ENCODE measurements around the gene REG4.

Gene REG4

GRCh38 chr1:119771016-119771415 is 40.2 kb downstream of the REG4 start:
- no peak for DNase-seq (ENCODE audit: extremely low spot score)
- POLR2A ChIA-PET = interaction anchor here (0.6 kb wide), 1 partner anchor 47 kb away, joined by 3 read pairs; no protein-coding TSS in a partner anchor
- CTCF ChIA-PET = interaction anchor here (1.0 kb wide), 1 partner anchor 38 kb away, joined by 4 read pairs; no protein-coding TSS in a partner anchor
- TF ChIP-seq CTCF (IDR thresholded peaks at IDR 0.05; ENCODE audit: control extremely low read depth, extremely low read depth, low read depth, missing control alignments) = no peak

GRCh38 chr1:119768778-119769177 is 42.5 kb downstream of the REG4 start, which contains the start of gene HMGCS2:
Gene HMGCS2, minus strand, starts transcription at chr1:119768905. Its CDS starts 61 bp downstream, at chr1:119768844.
- no peak for DNase-seq (ENCODE audit: extremely low spot score)
- ChIA-PET CTCF (interaction anchor here (5.4 kb wide), 1 partner anchor 24 kb away, joined by 23 read pairs; no protein-coding TSS in a partner anchor), POLR2A (no interaction called here)
- no peak for TF ChIP-seq CTCF (IDR thresholded peaks at IDR 0.05; ENCODE audit: control extremely low read depth, extremely low read depth, low read depth, missing control alignments)

GRCh38 chr1:119767486-119767885 is 43.8 kb downstream of the REG4 start:
- CTCF ChIA-PET = interaction anchor here (5.4 kb wide), 1 partner anchor 23 kb away, joined by 23 read pairs; no protein-coding TSS in a partner anchor
- POLR2A ChIA-PET = no interaction called here

GRCh38 chr1:119766374-119766794 is 44.9 kb downstream of the REG4 start:
- TF ChIP-seq CTCF (IDR thresholded peaks at IDR 0.05; ENCODE audit: control extremely low read depth, extremely low read depth, low read depth, missing control alignments) = no peak
- POLR2A ChIA-PET = no interaction called here
- no peak for DNase-seq (ENCODE audit: extremely low spot score)
- CTCF ChIA-PET = interaction anchor here (5.4 kb wide), 1 partner anchor 22 kb away, joined by 23 read pairs; no protein-coding TSS in a partner anchor

More at GRCh38 chr1:119767486-119767885, 43.8 kb downstream of the REG4 start:
- no peak for TF ChIP-seq CTCF (IDR thresholded peaks at IDR 0.05; ENCODE audit: control extremely low read depth, extremely low read depth, low read depth, missing control alignments)
- no peak for DNase-seq (ENCODE audit: extremely low spot score)

GRCh38 chr1:119764220-119764619 is 47.0 kb downstream of the REG4 start:
- DNase-seq (ENCODE audit: extremely low spot score) = no peak
- CTCF ChIA-PET = interaction anchor here (1.1 kb wide), 2 partner anchors 12 to 19 kb away, joined by 3 to 5 read pairs; no protein-coding TSS in a partner anchor
- POLR2A ChIA-PET = no interaction called here
- TF ChIP-seq CTCF (IDR thresholded peaks at IDR 0.05; ENCODE audit: control extremely low read depth, extremely low read depth, low read depth, missing control alignments) = no peak

GRCh38 chr1:119762953-119763352 is 48.3 kb downstream of the REG4 start:
- POLR2A ChIA-PET = no interaction called here
- CTCF ChIA-PET = no interaction called here
- no peak for TF ChIP-seq CTCF (IDR thresholded peaks at IDR 0.05; ENCODE audit: control extremely low read depth, extremely low read depth, low read depth, missing control alignments)
- no peak for DNase-seq (ENCODE audit: extremely low spot score)
